NB4 (cell line): ENCODE data around the gene YEATS4.

Experiments
- MYC ChIP-seq: IDR thresholded peaks from 2 replicates; pipeline ENCODE4 v1.6.1; 2011; ENCODE audit warnings: low read depth, low read length
- POLR2A ChIP-seq: IDR thresholded peaks from 2 replicates; pipeline ENCODE4 v1.6.1; 2011; ENCODE audit warnings: mild to moderate bottlenecking; ENCODE audit not compliant: insufficient read length; ENCODE audit errors: extremely low read depth
- TF ChIP-seq, protein P1 (sequence below): IDR thresholded peaks from one replicate; pipeline ENCODE4 v1.5.1; 2012; ENCODE audit warnings: low read depth, low read length
- TF ChIP-seq, protein P2 (sequence below): IDR thresholded peaks from 2 replicates; pipeline ENCODE4 v1.6.1; 2011; ENCODE audit warnings: low read depth, low read length

DNA sequence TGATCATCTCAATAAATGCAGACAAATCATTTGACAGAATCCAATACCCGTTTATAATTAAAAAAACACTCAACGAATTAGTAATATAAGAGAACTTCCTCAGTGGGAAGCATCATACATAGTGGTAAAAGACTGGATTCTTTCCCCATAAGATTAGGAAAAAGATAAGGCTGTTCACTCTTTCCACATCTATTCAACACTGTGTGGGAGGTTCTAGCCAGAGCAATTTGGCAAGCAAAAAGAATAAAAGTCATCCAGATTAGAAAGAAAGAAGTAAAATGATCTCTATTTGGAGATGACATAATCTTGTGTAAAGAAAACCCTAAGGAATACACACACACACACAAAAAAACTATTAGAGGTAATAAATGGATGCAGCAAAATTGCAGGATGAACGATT is 38.4 kb downstream of the YEATS4 start:
- TF ChIP-seq, protein P1, sequence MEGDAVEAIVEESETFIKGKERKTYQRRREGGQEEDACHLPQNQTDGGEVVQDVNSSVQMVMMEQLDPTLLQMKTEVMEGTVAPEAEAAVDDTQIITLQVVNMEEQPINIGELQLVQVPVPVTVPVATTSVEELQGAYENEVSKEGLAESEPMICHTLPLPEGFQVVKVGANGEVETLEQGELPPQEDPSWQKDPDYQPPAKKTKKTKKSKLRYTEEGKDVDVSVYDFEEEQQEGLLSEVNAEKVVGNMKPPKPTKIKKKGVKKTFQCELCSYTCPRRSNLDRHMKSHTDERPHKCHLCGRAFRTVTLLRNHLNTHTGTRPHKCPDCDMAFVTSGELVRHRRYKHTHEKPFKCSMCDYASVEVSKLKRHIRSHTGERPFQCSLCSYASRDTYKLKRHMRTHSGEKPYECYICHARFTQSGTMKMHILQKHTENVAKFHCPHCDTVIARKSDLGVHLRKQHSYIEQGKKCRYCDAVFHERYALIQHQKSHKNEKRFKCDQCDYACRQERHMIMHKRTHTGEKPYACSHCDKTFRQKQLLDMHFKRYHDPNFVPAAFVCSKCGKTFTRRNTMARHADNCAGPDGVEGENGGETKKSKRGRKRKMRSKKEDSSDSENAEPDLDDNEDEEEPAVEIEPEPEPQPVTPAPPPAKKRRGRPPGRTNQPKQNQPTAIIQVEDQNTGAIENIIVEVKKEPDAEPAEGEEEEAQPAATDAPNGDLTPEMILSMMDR, result no peak
- TF ChIP-seq, protein P2, sequence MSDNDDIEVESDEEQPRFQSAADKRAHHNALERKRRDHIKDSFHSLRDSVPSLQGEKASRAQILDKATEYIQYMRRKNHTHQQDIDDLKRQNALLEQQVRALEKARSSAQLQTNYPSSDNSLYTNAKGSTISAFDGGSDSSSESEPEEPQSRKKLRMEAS, result no peak
- TF ChIP-seq POLR2A, result no peak
- no peak for TF ChIP-seq MYC
